MCF 10A (cell line): ENCODE data around the gene SECTM1. TPM values are rescaled to one million over a fixed set of nuclear protein-coding genes. Genes with fewer than 3 reads are reported as not detected.
A peak's percentile ranks its signal among the peaks of the same experiment; 100 is the strongest.

Experiments used
- BruUV-seq: library from RNA; stranded (reverse); fragments of 400-500 nt; replicated peaks from 2 replicates; lab custom pipeline; 2021; lab: Mats Ljungman, UMichigan
- CTCF ChIA-PET: fragments of 300-600 bp; sonication (Branson Sonifier 250); formaldehyde crosslinking; extraction: SDS; loops from one replicate; lab custom pipeline; 2021; ENCODE audit warnings: antibody characterized with exemption, inconsistent platforms; lab: Yijun Ruan, JAX
- POLR2A ChIA-PET: fragments of 300-600, 350-650 bp; sonication (Branson Sonifier 250); formaldehyde crosslinking; extraction: SDS; loops from one replicate; lab custom pipeline; 2020; ENCODE audit warnings: antibody characterized with exemption, inconsistent platforms; lab: Yijun Ruan, JAX
- DNase-seq: peaks from one replicate; pipeline ENCODE4 v3.0.0-alpha.2; 2018; ENCODE audit not compliant: unreplicated experiment
- H3K27ac Mint-ChIP-seq: one replicate; pipeline ENCODE4 v1.8.0; 2022; ENCODE audit warnings: mild to moderate bottlenecking, low read depth, mixed read lengths; ENCODE audit not compliant: unreplicated experiment
- H3K27me3 Mint-ChIP-seq: one replicate; pipeline ENCODE4 v1.8.0; 2022; ENCODE audit warnings: mixed read lengths; ENCODE audit not compliant: insufficient read depth, unreplicated experiment
- H3K36me3 Mint-ChIP-seq: one replicate; pipeline ENCODE4 v1.8.0; 2022; ENCODE audit warnings: mild to moderate bottlenecking, moderate library complexity, mixed read lengths; ENCODE audit not compliant: insufficient read depth, unreplicated experiment
- H3K4me1 Mint-ChIP-seq: one replicate; pipeline ENCODE4 v1.8.0; 2022; ENCODE audit warnings: mixed read lengths; ENCODE audit not compliant: insufficient read depth, unreplicated experiment
- H3K4me3 Mint-ChIP-seq: one replicate; pipeline ENCODE4 v1.8.0; 2022; ENCODE audit warnings: mild to moderate bottlenecking, moderate library complexity, mixed read lengths; ENCODE audit not compliant: unreplicated experiment
- H3K9me3 Mint-ChIP-seq: one replicate; pipeline ENCODE4 v1.8.0; 2022; ENCODE audit warnings: mixed read lengths; ENCODE audit not compliant: unreplicated experiment
- intact Hi-C: fragments of 100-400 bp; cut with micrococcal nuclease; formaldehyde crosslinking; loops from 2 replicates; pipeline ENCODE4 v1.14.1; 2022
- total RNA-seq: library from RNA; stranded (reverse); gene quantifications from 2 replicates; pipeline ENCODE4 v1.2.3, GENCODE V29; 2022
- TF ChIP-seq, protein P1 (sequence below): fragments of 200-600 bp; IDR thresholded peaks from one replicate; pipeline ENCODE4 v1.8.0; 2022; ENCODE audit warnings: antibody characterized with exemption, mild to moderate bottlenecking; ENCODE audit not compliant: unreplicated experiment

Gene SECTM1
- total RNA-seq, 1 experiment from 2014 or later = 13.4 TPM

- ChIA-PET CTCF (interaction anchor here (0.7 to 2.8 kb wide), 6 partner anchors 9 to 472 kb away, joined by 3 to 14 read pairs (median 5); partner anchors contain the start of gene CD7), POLR2A (interaction anchor here (0.7 to 1.7 kb wide), 6 partner anchors 8 to 64 kb away, joined by 3 to 8 read pairs (median 4); no protein-coding TSS in a partner anchor)
- intact Hi-C loops = no loop called here
- no peak for DNase-seq
- TF ChIP-seq, protein P1, sequence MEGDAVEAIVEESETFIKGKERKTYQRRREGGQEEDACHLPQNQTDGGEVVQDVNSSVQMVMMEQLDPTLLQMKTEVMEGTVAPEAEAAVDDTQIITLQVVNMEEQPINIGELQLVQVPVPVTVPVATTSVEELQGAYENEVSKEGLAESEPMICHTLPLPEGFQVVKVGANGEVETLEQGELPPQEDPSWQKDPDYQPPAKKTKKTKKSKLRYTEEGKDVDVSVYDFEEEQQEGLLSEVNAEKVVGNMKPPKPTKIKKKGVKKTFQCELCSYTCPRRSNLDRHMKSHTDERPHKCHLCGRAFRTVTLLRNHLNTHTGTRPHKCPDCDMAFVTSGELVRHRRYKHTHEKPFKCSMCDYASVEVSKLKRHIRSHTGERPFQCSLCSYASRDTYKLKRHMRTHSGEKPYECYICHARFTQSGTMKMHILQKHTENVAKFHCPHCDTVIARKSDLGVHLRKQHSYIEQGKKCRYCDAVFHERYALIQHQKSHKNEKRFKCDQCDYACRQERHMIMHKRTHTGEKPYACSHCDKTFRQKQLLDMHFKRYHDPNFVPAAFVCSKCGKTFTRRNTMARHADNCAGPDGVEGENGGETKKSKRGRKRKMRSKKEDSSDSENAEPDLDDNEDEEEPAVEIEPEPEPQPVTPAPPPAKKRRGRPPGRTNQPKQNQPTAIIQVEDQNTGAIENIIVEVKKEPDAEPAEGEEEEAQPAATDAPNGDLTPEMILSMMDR = no peak
- H3K27ac Mint-ChIP-seq = peak overlapping the region; percentile 59
- no TSS peak for BruUV-seq
- H3K4me1 Mint-ChIP-seq = peaks cover 45% of the 10 kb centered on the region
- H3K9me3 Mint-ChIP-seq = no peaks in the 10 kb centered on the region
- no peaks in the 10 kb centered on the region for H3K36me3 Mint-ChIP-seq
- peak overlapping the region; percentile 28 for H3K4me3 Mint-ChIP-seq
- no peaks in the 10 kb centered on the region for H3K27me3 Mint-ChIP-seq
These were observed 33.3 kb downstream of the SECTM1 start for GRCh38 chr17:82300228-82300627.

GRCh38 chr17:82299452-82299851 is 34.1 kb downstream of the SECTM1 start:
- TF ChIP-seq, protein P1 = no peak
- Mint-ChIP-seq H3K36me3 (peaks cover 5% of the 10 kb centered on the region), H3K4me1 (peaks cover 52% of the 10 kb centered on the region), H3K27me3 (no peaks in the 10 kb centered on the region), H3K4me3 (peak overlapping the region; percentile 28), H3K9me3 (no peaks in the 10 kb centered on the region), H3K27ac (no peak overlapping the region)
- no TSS peak for BruUV-seq
- DNase-seq = no peak
- ChIA-PET POLR2A (interaction anchor here (1.2 to 3.6 kb wide), 4 partner anchors 31 to 71 kb away, joined by 4 to 88 read pairs (median 14); partner anchors contain the start of genes SECTM1 and SLC16A3), CTCF (interaction anchor here (0.7 to 2.8 kb wide), 6 partner anchors 10 to 67 kb away, joined by 3 to 14 read pairs (median 5); partner anchors contain the start of gene CD7)
- intact Hi-C loops = no loop called here

DNA sequence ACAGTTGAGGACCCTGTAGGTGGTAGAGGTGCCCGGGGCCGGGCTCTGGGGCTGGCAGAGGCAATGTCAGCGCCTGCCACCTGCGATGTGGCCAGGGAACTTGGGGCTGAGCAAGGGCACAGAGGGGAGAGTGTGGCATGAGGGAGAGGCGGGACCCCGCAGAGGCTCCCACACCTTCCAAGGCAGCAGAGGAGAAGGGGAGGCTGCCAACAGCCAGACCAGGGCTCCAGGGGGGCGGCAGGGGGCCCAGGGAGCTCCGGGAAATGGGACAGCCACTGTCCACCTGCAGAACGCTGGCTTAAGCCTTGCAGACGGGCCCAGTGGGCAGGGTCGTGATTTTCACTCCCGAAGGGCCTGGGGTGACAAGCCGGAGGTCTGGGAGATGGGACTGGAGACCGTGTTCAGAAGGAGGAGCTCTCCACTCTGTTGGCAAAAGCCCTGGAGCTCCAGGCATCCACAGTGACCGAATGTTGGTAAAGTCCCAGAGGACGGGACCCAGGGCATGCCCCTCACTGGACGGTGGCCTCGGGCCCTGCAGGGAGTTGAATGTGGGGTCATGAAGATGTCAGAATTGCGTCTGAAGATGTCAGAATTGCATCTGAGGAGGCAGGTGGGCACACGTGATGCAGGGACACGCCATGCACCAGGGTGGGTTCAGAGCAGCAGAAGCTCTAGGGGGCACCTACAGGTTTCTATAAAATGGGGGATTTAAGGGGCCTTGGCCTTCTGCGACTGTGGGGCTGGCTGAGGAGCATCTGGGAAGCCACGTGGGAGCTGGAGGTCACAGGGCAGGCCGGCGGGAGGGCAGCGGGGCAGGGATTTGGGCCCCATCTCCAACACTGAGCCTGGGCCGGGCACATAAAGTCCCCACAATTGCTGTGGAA is 34.8 kb downstream of the SECTM1 start:
- Mint-ChIP-seq H3K27ac (peak overlapping the region; percentile 98), H3K36me3 (peaks cover 5% of the 10 kb centered on the region), H3K9me3 (no peaks in the 10 kb centered on the region), H3K4me1 (peaks cover 56% of the 10 kb centered on the region), H3K4me3 (peak overlapping the region; percentile 92), H3K27me3 (no peaks in the 10 kb centered on the region)
- intact Hi-C loops = no loop called here
- TF ChIP-seq, protein P1 = no peak
- TSS peak; percentile 59 for BruUV-seq
- DNase-seq = no peak
- POLR2A ChIA-PET = interaction anchor here (0.7 to 3.8 kb wide), 31 partner anchors 9 to 576 kb away, joined by 3 to 88 read pairs (median 6); partner anchors contain the start of genes CCDC57, CSNK1D, FOXK2 and SECTM1
- CTCF ChIA-PET = interaction anchor here (0.6 to 2.8 kb wide), 9 partner anchors 10 to 141 kb away, joined by 3 to 14 read pairs (median 3); no protein-coding TSS in a partner anchor
